H1 (cell line): ENCODE data around the gene DNAL4. TPM values are rescaled to one million over a fixed set of nuclear protein-coding genes. Genes with fewer than 3 reads are reported as not detected.

Experiments used
- CTCF ChIA-PET: fragments of 300-600 bp; sonication (Branson Sonifier 250); formaldehyde crosslinking; loops from one replicate; lab custom pipeline; 2021; ENCODE audit not compliant: partially characterized antibody; lab: Charles Lee
- POLR2A ChIA-PET: fragments of 300-600 bp; sonication (Branson Sonifier 250); formaldehyde crosslinking; loops from one replicate; lab custom pipeline; 2021; ENCODE audit warnings: inconsistent platforms; ENCODE audit not compliant: partially characterized antibody; lab: Charles Lee
- DNase-seq, 2 experiments: peaks; one replicate each; pipeline versions ENCODE4 v3.0.0 to v3.0.0-alpha.2; 2010 to 2022; ENCODE audit warnings: low spot score in 2 of 2, low read depth in 1 of 2, mixed read lengths in 1 of 2
- FAIRE-seq: peaks from 2 replicates; lab custom pipeline; 2011; peaks lifted over from hg19 to GRCh38; lab: Jason Lieb, UNC
- H2AFZ ChIP-seq: 2 replicates; pipeline ENCODE4 v1.8.1; 2012; ENCODE audit warnings: low read length, inconsistent platforms
- H2AK5ac ChIP-seq: 2 replicates; pipeline ENCODE4 v1.6.1; 2013; ENCODE audit warnings: low read depth, low read length
- H2BK120ac ChIP-seq: replicated peaks from 2 replicates; pipeline ENCODE3; 2013; ENCODE audit warnings: low read depth, low read length, inconsistent platforms
- H2BK12ac ChIP-seq: 2 replicates; pipeline ENCODE4 v1.6.1; 2013; ENCODE audit warnings: low read depth, low read length
- H2BK15ac ChIP-seq: 2 replicates; pipeline ENCODE4 v1.6.1; 2013; ENCODE audit warnings: low read length
- H2BK20ac ChIP-seq: 2 replicates; pipeline ENCODE4 v1.6.1; 2013; ENCODE audit warnings: low read length
- H2BK5ac ChIP-seq: 2 replicates; pipeline ENCODE4 v1.6.1; 2013; ENCODE audit warnings: low read depth, low read length
- H3K14ac ChIP-seq: 2 replicates; pipeline ENCODE4 v1.6.1; 2013; ENCODE audit warnings: inconsistent platforms; ENCODE audit not compliant: insufficient read length
- H3K18ac ChIP-seq: 2 replicates; pipeline ENCODE4 v1.6.1; 2013; ENCODE audit warnings: low read length; ENCODE audit errors: extremely low read depth
- H3K23ac ChIP-seq: 2 replicates; pipeline ENCODE4 v1.6.1; 2013; ENCODE audit warnings: inconsistent platforms; ENCODE audit not compliant: insufficient read length
- H3K23me2 ChIP-seq: 2 replicates; pipeline ENCODE4 v1.6.1; 2013; ENCODE audit warnings: low read depth, low read length
- H3K27ac ChIP-seq: 2 replicates; pipeline ENCODE4 v1.6.1; 2011; ENCODE audit warnings: low read depth, low read length, inconsistent platforms
- H3K27me3 ChIP-seq, 4 experiments: replicated peaks in 1 of 4; 1 replicate in 1 of 4; 2 replicates in 3 of 4; pipeline versions ENCODE4 v1.6.1 to v1.8.1; 2011 to 2013; ENCODE audit warnings: low read length in 3 of 4, mild to moderate bottlenecking in 3 of 4, inconsistent platforms in 2 of 4, mixed read lengths in 2 of 4, moderate library complexity in 1 of 4; ENCODE audit not compliant: control insufficient read depth in 3 of 4, insufficient read depth in 3 of 4; ENCODE audit errors: extremely low read depth in 1 of 4
- H3K36me3 ChIP-seq, 4 experiments: 2 replicates each; pipeline versions ENCODE4 v1.6.1 to v1.8.1; 2011 to 2013; ENCODE audit warnings: mild to moderate bottlenecking in 4 of 4, low read length in 3 of 4, moderate library complexity in 2 of 4, control low read depth in 1 of 4, inconsistent platforms in 1 of 4; ENCODE audit not compliant: insufficient read depth in 4 of 4, control insufficient read depth in 2 of 4
- H3K4ac ChIP-seq: replicated peaks from 2 replicates; pipeline ENCODE3; 2013; ENCODE audit warnings: low read length, low read depth, mixed read lengths, inconsistent platforms; ENCODE audit not compliant: insufficient read length
- H3K4me1 ChIP-seq, 4 experiments: replicated peaks in 1 of 4; 1 replicate in 1 of 4; 2 replicates in 3 of 4; pipeline versions ENCODE4 v1.6.1 to v1.8.1; 2011 to 2013; ENCODE audit warnings: low read length in 3 of 4, inconsistent platforms in 2 of 4, mixed read lengths in 1 of 4; ENCODE audit not compliant: insufficient read depth in 4 of 4, control insufficient read depth in 3 of 4
- H3K4me2 ChIP-seq, 2 experiments: 2 replicates each; pipeline versions ENCODE4 v1.6.1 to v1.8.1; 2011 to 2013; ENCODE audit warnings: low read depth in 2 of 2, low read length in 2 of 2, control low read depth in 1 of 2, inconsistent platforms in 1 of 2, mild to moderate bottlenecking in 1 of 2; ENCODE audit not compliant: insufficient read depth in 1 of 2
- H3K4me3 ChIP-seq, 4 experiments: fragments of 200-600, 300-600 bp in 1 of 4; sonication (generic), shearing (Covaris generic), sonication (Bioruptor Twin) in 1 of 4; 2 replicates each; pipeline versions ENCODE4 v1.5.1 to v1.8.1; 2011 to 2016; ENCODE audit warnings: low read length in 4 of 4, low read depth in 3 of 4, control low read depth in 2 of 4, inconsistent platforms in 2 of 4, mild to moderate bottlenecking in 2 of 4, mixed read lengths in 1 of 4, moderate library complexity in 1 of 4; ENCODE audit not compliant: insufficient read depth in 2 of 4; ENCODE audit errors: extremely low read depth in 1 of 4
- H3K56ac ChIP-seq: replicated peaks from 2 replicates; pipeline ENCODE3; 2013; ENCODE audit warnings: low read depth, mild to moderate bottlenecking, mixed read lengths, low read length, inconsistent platforms; ENCODE audit not compliant: insufficient read length
- H3K79me1 ChIP-seq: 2 replicates; pipeline ENCODE4 v1.6.1; 2013; ENCODE audit warnings: low read depth, low read length, control low read depth
- H3K79me2 ChIP-seq, 2 experiments: 2 replicates each; pipeline versions ENCODE4 v1.6.1 to v1.8.1; 2012 to 2013; ENCODE audit warnings: low read length in 2 of 2, mild to moderate bottlenecking in 2 of 2, inconsistent platforms in 1 of 2; ENCODE audit not compliant: insufficient read depth in 2 of 2, control insufficient read depth in 1 of 2
- H3K9ac ChIP-seq, 4 experiments: replicated peaks in 1 of 4; 1 replicate in 1 of 4; 2 replicates in 3 of 4; pipeline versions ENCODE4 v1.6.1 to v1.8.1; 2011 to 2013; ENCODE audit warnings: low read depth in 3 of 4, low read length in 3 of 4, control low read depth in 2 of 4, mild to moderate bottlenecking in 2 of 4, moderate library complexity in 2 of 4, inconsistent platforms in 1 of 4; ENCODE audit errors: extremely low read depth in 1 of 4
- H3K9me3 ChIP-seq, 2 experiments: 2 replicates each; pipeline versions ENCODE4 v1.6.1 to v1.8.1; 2012 to 2013; ENCODE audit warnings: mild to moderate bottlenecking in 2 of 2, moderate library complexity in 2 of 2, control low read depth in 1 of 2, inconsistent platforms in 1 of 2, low read depth in 1 of 2, low read length in 1 of 2, mixed read lengths in 1 of 2; ENCODE audit not compliant: insufficient read depth in 2 of 2
- H4K20me1 ChIP-seq, 2 experiments: replicated peaks in 1 of 2; 2 replicates each; pipeline versions ENCODE3 to v1.8.1; 2011 to 2013; ENCODE audit warnings: inconsistent platforms in 2 of 2, low read length in 2 of 2, mild to moderate bottlenecking in 1 of 2; ENCODE audit not compliant: insufficient read depth in 2 of 2, control insufficient read depth in 1 of 2
- H4K5ac ChIP-seq: 2 replicates; pipeline ENCODE4 v1.6.1; 2013; ENCODE audit warnings: low read length, low read depth, mixed read lengths, inconsistent platforms; ENCODE audit not compliant: insufficient read length
- H4K8ac ChIP-seq: 2 replicates; pipeline ENCODE4 v1.8.0; 2013; ENCODE audit warnings: mild to moderate bottlenecking, moderate library complexity, low read length, inconsistent platforms; ENCODE audit not compliant: insufficient read depth; ENCODE audit errors: extremely low read depth
- H4K91ac ChIP-seq: replicated peaks from 2 replicates; pipeline ENCODE3; 2013; ENCODE audit warnings: low read length, mixed read lengths, inconsistent platforms; ENCODE audit not compliant: insufficient read length
- BACH1 ChIP-seq: IDR thresholded peaks from 2 replicates; pipeline ENCODE4 v1.6.1; 2012; ENCODE audit warnings: low read length, improper control_type of control experiment
- CHD2 ChIP-seq: IDR thresholded peaks from 2 replicates; pipeline ENCODE4 v1.6.1; 2012; ENCODE audit warnings: low read length, improper control_type of control experiment
- CREB1 ChIP-seq: IDR thresholded peaks from 2 replicates; pipeline ENCODE4 v1.6.1; 2012; ENCODE audit warnings: inconsistent platforms
- EGR1 ChIP-seq: IDR thresholded peaks from 2 replicates; pipeline ENCODE4 v1.6.1; 2011; ENCODE audit warnings: low read depth, low read length, borderline replicate concordance
- JUN ChIP-seq: IDR thresholded peaks from 2 replicates; pipeline ENCODE4 v1.6.1; 2011; ENCODE audit warnings: low read depth, mild to moderate bottlenecking, improper control_type of control experiment, low read length
- JUND ChIP-seq: IDR thresholded peaks from 2 replicates; pipeline ENCODE4 v1.6.1; 2011; ENCODE audit warnings: mild to moderate bottlenecking, improper control_type of control experiment, low read length
- KDM4A ChIP-seq: IDR thresholded peaks from one replicate; pipeline ENCODE4 v1.7.1; 2012; ENCODE audit warnings: low read depth, mild to moderate bottlenecking, moderate library complexity, low read length, inconsistent platforms; ENCODE audit not compliant: severe bottlenecking
- POLR2A ChIP-seq, 2 experiments: IDR thresholded peaks; 1 replicate in 1 of 2; 2 replicates in 1 of 2; pipeline ENCODE4 v1.6.1; 2011; ENCODE audit warnings: low read depth in 2 of 2, low read length in 2 of 2, mild to moderate bottlenecking in 2 of 2; ENCODE audit errors: control extremely low read depth in 1 of 2
- RFX5 ChIP-seq: IDR thresholded peaks from 2 replicates; pipeline ENCODE4 v1.6.1; 2011; ENCODE audit warnings: low read depth, low read length, improper control_type of control experiment, borderline replicate concordance
- RXRA ChIP-seq: IDR thresholded peaks from 2 replicates; pipeline ENCODE4 v1.6.1; 2011; ENCODE audit warnings: low read depth, mild to moderate bottlenecking, low read length, moderate library complexity; ENCODE audit not compliant: insufficient read depth
- SIN3A ChIP-seq, 2 experiments: IDR thresholded peaks in 1 of 2; conservative IDR thresholded peaks in 1 of 2; 2 replicates each; pipeline ENCODE4 v1.6.1; 2011 to 2012; ENCODE audit warnings: low read length in 2 of 2, improper control_type of control experiment in 1 of 2, low read depth in 1 of 2, mild to moderate bottlenecking in 1 of 2
- SIRT6 ChIP-seq: IDR thresholded peaks from one replicate; pipeline ENCODE4 v1.7.1; 2012; ENCODE audit warnings: low read length, inconsistent platforms
- SUZ12 ChIP-seq: fragments of 200-600 bp; sonication (generic); IDR thresholded peaks from 2 replicates; pipeline ENCODE4 v1.6.1; 2012; ENCODE audit warnings: mild to moderate bottlenecking, inconsistent platforms, low read length, moderate library complexity, mixed read lengths
- YY1 ChIP-seq: IDR thresholded peaks from 2 replicates; pipeline ENCODE4 v1.6.1; 2011; ENCODE audit warnings: low read depth, mild to moderate bottlenecking, low read length
- WGBS, 2 experiments: shearing (Covaris generic) in 1 of 2; methylation state at CpG; one replicate each; pipeline versions ENCODE4 v1.1.6 to v1.1.7; 2013 to 2015; ENCODE audit warnings: low lambda C conversion rate in 2 of 2, mixed read lengths in 2 of 2, inconsistent platforms in 1 of 2, low coverage in 1 of 2, missing lambda C conversion rate in 1 of 2; ENCODE audit not compliant: insufficient replicate concordance in 2 of 2, insufficient coverage in 1 of 2, insufficient read length in 1 of 2; ENCODE audit errors: extremely low coverage in 1 of 2, missing lambda C conversion rate in 1 of 2; 5-methylcytosine and 5-hydroxymethylcytosine counted together
- polyA plus RNA-seq, 7 experiments: library from polyadenylated mRNA; depleted of rRNA in 3 of 7; stranded (reverse) in 5 of 7; unstranded in 2 of 7; fragments of >200 nt in 5 of 7; fragments of 200-250 nt in 2 of 7; gene quantifications; 1 replicate in 5 of 7; 2 replicates in 1 of 7; 4 replicates in 1 of 7; pipeline versions ENCODE4 v1.2.1 to v1.2.3, GENCODE V29; 2011 to 2013; ENCODE audit warnings: missing spikeins in 2 of 7, mixed read lengths in 2 of 7
- total RNA-seq: library from RNA; stranded (reverse); fragmentation: NEBNext Ultra II Directional; extraction: Animal tissue kit (Norgen Biotek cat#: 25700); gene quantifications from 2 replicates; pipeline ENCODE4 v1.2.1, GENCODE V29; 2021

The DNAL4 gene
- total and polyA plus RNA-seq, 2 of the 8 experiments (the other 6 are each of a cell fraction or from before 2014, with no cell fraction given), result 8.8 to 14.0 TPM

- H4K8ac ChIP-seq, result no peak overlapping the region; the same call in 1 of the 2 replicates
- H3K4ac ChIP-seq, result no peak overlapping the region
- H2BK12ac ChIP-seq, result no peak overlapping the region
- no peak overlapping the region; the same call in 1 of the 2 replicates for H2BK5ac ChIP-seq
- no peak overlapping the region for H2AFZ ChIP-seq
- peaks cover 1% of the 10 kb centered on the region; the same call in 1 of the 2 replicates for H3K23me2 ChIP-seq
- H2BK120ac ChIP-seq, result no peak overlapping the region
- DNase-seq (no peak), FAIRE-seq (no peak)
- no peak overlapping the region for H3K14ac ChIP-seq
- H3K27ac ChIP-seq, result no peak overlapping the region
- ChIA-PET CTCF (interaction anchor here (0.7 kb wide), 1 partner anchor 62 kb away, joined by 3 read pairs; no protein-coding TSS in a partner anchor), POLR2A (no interaction called here)
- no peak overlapping the region for H3K4me2 ChIP-seq
- no peak overlapping the region for H2AK5ac ChIP-seq
- H3K4me1 ChIP-seq, result peaks cover 0 to 11% (median 5%) of the 10 kb centered on the region in 4 experiments; a peak in 5 of 7 replicates
- H3K9me3 ChIP-seq, result no peaks in the 10 kb centered on the region
- no peak overlapping the region for H2BK20ac ChIP-seq
- H3K4me3 ChIP-seq, result no peak overlapping the region
- H4K5ac ChIP-seq, result no peak overlapping the region
- no peak overlapping the region for H2BK15ac ChIP-seq
- H3K23ac ChIP-seq, result no peak overlapping the region
- WGBS, 2 experiments, result 93% methylated on average over 16 of the region's 16 CpGs; no CpG with 5 or more reads in 1 of the 2 experiments
- no peak overlapping the region for H3K9ac ChIP-seq
- no peak overlapping the region for H3K56ac ChIP-seq
- no peaks in the 10 kb centered on the region for H3K79me2 ChIP-seq
- H3K27me3 ChIP-seq, result no peaks in the 10 kb centered on the region
- no peak overlapping the region for H4K91ac ChIP-seq
- no peak overlapping the region for H3K18ac ChIP-seq
- no peaks in the 10 kb centered on the region for H3K79me1 ChIP-seq
- H3K36me3 ChIP-seq, result no peaks in the 10 kb centered on the region
- peaks cover 0 to 3% of the 10 kb centered on the region in 2 experiments for H4K20me1 ChIP-seq
- TF ChIP-seq CHD2 (no peak), BACH1 (no peak), JUND (no peak), YY1 (no peak), JUN (no peak), SIN3A (conservative IDR thresholded peaks at IDR 0.05 in 1 of 2, IDR thresholded peaks at IDR 0.05 in 1 of 2; ENCODE audit: low read depth in 1 of 2, low read length in 2 of 2) (no peak), RFX5 (no peak), CREB1 (no peak), SUZ12 (no peak), EGR1 (no peak), POLR2A (IDR thresholded peaks at IDR 0.05; ENCODE audit: control extremely low read depth in 1 of 2, low read depth in 2 of 2, low read length in 2 of 2) (no peak), KDM4A (no peak), SIRT6 (no peak), RXRA (no peak)
Observed at GRCh38 chr22:38831166-38831945, 37.4 kb upstream of the DNAL4 start.
